HG03558 (cell line): ENCODE data around the gene VWA2.

Experiments
- ATAC-seq: cut with Tn5 transposase; IDR thresholded peaks from one replicate; pipeline ENCODE4 v1.9.1; 2021; ENCODE audit warnings: moderate number of reproducible peaks; ENCODE audit not compliant: unreplicated experiment; ENCODE audit errors: extremely low read depth

Gene VWA2

DNA sequence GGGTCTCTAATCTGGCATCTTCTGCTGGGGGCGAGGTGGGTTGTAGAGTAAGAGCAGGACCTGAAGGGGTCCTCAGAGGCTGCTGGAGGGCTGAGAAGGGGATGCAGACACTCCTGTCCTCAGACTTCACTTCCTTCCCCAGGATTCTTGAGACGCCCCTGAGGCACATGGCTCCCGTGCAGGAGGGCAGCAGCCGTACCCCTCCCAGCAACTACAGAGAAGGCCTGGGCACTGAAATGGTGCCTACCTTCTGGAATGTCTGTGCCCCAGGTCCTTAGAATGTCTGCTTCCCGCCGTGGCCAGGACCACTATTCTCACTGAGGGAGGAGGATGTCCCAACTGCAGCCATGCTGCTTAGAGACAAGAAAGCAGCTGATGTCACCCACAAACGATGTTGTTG is 52.0 kb downstream of the VWA2 start:
- no peak for ATAC-seq

DNA sequence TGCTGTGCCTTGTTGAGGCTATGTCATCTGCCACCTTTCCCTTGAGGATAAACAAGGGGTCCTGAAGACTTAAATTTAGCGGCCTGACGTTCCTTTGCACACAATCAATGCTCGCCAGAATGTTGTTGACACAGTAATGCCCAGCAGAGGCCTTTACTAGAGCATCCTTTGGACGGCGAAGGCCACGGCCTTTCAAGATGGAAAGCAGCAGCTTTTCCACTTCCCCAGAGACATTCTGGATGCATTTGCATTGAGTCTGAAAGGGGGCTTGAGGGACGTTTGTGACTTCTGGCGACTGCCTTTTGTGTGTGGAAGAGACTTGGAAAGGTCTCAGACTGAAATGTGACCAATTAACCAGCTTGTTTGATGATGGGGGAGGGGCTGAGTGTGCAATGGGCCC is 52.5 kb downstream of the VWA2 start:
- ATAC-seq, result no peak

DNA sequence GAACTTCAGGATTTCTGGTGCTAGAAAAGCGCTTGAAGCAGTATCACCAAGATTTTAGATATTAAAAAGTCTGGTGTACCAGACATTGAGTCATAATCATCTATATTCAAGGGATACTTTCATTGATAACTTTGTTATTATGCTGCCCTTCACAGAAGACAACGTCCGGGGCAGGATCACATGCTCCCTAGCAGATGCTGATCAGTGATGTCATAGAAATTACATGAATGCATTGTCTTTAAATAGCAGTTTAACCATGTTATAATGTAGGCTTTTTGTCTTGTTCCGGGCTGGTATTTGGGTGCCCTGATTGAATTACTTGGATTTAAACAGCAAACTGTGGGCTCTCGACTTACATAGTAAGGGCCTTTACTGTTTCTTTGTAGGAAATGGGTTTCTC is 54.0 kb downstream of the VWA2 start:
- no peak for ATAC-seq

DNA sequence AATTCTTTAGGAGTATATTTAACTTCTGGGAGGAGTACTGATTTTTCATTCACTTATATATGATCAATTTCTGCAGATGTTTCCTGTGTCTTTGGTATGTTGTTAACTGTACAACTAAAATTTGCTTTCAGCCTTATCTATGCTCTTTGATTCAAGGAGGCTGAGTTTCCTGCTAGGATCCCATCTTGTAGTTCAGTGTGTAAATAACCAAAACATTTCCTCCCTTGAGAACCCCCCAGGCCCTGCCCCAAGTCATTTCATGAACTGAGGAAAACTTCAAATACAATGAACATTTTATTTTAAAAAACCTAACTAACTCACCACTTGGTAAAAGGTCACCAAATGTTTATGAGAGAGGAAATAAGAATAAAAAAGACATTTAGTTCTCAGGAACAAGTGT is 55.5 kb downstream of the VWA2 start:
- ATAC-seq, result no peak

DNA sequence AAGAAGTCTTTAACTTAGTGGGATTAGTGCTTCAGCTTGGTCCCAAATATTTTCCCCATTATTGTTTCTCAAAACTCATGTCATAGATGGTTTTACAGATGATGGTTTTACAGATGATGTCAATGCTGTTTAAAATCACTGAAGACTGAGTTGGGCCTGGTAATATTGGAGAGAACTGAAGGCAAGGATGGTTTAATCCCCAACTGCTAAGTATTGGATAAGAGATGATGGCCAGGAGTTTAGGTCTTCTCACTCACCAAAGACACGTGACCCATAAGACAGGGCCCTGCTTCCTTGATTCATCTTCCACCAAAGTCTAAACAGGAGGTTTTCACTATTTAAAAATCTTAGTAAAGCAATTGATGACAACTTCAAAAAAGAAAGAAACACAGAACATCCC is 56.3 kb downstream of the VWA2 start:
- no peak for ATAC-seq

DNA sequence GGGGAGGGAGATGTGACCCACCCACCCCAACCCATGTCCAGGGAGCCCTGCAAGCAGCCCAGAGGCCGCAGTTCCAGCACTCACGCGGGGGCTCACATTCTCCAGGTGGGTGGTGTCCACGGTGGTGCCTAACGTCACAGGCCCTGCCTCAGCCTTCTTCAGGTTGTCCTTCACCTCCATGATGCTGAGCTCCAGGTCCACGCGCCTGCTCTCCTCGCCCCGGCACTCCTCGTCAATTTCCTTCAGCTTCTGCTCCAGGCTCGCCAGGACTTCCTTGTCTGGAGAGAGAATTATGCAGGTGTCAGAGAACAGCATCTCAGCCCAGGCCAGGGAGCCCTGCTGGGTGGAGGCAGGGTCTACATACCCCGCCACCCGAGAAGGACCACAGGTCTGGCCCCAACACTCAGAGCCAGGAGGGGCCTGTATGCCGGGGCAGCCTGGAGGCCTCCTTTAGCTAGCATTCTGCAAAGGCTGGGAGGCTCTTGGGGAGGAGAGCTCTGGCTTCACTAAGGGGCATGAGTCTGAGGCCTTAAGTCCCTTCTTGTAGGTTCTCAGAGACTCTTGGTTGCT is 58.2 kb downstream of the VWA2 start:
- ATAC-seq, result no peak

DNA sequence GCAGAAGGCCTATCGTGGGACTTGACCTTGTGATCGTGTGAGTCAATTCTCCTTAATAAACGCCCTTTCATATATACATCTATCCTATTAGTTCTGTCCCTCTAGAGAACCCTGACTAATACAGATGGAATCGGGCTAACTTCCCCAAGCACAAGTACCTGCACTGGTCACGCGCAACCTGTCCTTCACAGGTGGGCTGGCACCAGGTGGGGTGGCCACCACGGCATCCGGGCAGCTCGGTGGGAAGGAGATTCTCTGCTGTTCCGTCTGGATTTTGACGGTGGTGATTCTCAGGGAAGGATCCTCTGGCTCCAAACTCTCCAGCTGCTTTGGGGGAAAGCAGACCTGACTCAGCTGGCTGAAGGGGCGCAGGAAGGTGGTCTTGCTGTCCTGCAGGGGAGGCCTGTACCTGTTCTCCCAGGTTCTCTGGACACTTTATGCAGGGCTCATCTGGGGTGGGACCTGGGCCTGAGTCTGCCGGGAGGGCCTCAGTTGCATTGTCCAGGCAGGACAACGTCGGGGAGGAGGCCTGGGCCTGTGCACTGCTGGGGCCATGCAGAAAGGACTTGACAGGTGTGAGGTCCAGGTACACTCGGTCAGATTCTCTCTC is 61.1 kb downstream of the VWA2 start:
- no peak for ATAC-seq

DNA sequence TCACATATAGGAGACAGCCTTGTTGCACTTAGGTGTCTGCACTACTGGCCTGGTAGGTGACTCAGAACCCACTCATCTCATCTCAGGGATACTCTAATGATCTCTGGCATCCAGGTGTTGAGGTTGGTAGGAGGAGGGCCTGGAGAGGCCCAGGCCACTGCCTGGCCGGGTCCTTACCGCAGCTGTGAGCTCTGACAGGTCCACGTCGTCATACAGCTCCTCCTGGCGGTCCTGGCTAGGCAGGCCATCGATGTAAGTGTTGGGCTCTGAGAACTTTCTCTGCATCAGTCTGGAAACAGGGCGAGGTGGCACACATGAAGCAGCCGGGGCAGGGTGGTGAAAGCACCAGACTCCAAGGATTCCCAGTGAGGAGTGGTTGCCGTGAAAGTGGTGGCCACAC is 62.1 kb downstream of the VWA2 start:
- ATAC-seq, result no peak

DNA sequence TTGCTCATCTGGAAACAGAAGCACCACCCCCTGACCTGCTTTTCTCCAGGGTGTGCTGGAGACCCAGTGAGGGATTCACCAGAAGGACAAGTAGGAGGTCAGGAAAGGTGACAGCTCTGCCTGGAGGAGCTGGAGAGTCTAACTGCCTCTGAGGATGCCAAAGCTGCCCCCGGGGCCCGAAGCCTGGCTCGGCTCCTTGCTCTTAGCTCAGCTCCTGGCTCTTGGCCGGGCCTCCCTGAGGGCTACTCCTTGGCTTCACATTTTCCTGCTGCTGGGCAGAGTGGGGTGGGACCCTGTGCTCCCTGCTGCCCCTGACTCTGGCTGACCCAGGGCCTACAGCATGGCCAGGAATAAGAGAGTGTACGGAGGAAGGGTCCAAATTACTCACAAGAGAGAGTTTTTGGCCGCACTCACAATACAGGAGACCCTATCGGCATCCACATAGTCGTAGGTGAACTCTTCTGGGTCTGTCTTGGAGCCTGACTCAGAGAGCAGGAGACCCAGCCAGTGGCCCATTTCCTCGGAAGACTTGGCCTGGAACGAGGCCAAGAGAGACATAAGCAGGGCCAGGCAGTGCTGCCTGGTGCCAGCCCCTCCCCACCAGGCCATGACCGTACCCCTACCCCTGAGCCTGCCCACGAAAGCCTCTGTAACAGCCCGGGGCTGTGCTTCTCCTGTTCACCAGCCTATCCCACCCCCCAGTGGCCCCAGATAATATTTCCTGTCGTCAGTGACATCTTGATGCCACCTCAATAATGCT is 63.1 kb downstream of the VWA2 start:
- no peak for ATAC-seq

DNA sequence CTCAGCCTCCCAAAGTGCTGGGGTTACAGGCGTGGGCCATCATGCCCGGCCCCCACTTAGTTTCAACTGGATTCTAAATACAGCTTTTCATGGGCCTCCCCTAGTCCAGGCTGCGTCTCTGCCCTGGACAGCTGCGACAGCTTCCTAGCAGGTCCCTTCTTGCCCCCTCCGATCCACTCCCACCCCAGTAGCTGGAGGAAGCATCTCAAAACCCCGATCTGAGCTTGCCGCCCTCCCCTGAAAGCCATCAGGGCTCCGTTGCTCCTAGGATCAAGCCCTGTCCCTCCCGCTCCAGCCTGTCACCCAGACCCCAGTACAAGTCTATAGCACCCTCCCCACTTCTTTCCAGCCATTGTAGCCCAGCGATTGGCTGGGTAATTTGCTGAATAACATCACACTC is 64.5 kb downstream of the VWA2 start:
- ATAC-seq, result no peak

DNA sequence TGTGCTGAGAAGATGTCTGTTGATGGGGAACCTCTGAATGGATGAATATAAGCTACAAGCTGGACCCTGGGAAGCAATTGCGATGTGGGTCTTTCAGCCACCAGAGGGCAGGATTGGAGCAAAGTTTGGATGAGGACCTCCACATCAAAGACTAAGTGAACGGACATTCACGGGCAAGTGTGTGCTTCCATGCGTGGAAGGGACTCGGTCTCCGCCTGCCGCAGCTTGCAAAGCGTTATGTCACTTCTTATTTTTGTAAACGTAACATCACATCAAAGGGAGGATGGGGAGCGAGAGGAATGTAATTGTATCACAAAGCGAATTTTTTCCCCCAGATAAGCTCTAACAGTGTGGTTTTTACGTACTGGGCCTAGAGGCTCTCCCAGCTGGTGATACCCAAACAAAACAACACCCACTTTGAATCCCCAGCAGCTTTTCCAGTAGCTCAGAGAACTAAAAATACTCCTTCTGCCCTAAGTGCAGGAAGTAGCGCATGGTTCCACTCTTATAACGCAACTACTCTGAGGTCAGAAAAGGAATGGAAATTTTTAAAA is 65.0 kb downstream of the VWA2 start:
- ATAC-seq, result peak; percentile 57

DNA sequence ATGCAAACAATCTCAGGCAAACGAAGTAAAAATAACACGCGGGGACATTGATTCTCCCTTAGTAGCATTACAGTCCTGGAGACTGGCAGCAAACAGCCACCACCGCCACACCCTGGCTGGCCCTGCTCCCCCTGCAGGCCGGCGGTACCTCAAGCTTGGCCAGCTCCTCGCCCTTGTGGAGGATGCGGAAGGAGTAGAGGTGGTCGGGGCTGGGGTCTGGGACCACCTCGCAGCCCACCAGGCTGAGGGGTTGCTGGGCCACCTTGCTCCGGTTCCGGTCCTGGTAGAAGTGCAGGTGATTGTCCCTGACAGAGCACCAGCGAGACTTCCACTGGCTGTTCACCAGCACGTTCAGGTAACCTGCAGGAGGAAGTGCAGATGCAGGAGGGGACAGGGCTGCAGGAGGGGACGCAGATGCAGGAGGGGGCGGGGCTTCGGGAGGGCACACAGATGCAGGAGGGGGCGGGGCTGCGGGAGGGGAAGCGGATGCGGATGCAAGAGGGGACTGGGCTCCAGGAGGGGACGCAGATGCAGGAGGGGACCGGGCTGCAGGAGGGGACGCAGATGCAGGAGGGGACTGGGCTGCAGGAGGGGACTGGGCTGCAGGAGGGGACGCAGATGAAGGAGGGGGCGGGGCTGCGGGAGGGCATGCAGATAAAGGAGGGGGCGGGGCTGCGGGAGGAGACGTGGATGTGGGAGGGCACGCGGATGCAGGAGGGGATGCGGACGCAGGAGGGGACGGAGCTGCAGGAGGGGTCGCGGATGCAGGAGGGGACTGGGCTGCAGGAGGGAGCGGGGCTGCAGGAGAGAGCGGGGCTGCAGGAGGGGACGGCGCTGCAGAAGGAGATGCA is 65.7 kb downstream of the VWA2 start:
- ATAC-seq, result peak; percentile 52

DNA sequence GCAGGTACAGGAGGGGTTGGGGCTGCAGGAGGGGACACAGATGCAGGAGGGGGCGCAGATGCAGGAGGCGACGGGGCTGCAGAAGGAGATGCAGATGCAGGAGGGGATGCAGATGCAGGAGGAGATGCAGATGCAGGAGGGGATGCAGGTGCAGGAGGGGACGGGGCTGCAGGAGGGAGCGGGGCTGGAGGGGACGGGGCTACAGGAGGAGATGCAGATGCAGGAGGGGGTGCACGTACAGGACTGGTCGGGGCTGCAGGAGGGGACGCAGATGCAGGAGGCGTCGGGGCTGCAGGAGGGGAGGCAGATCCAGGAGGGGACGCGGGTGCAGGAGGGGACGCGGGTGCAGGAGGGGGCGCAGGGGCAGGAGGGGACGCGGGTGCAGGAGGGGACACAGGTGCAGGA is 66.5 kb downstream of the VWA2 start:
- ATAC-seq, result no peak

DNA sequence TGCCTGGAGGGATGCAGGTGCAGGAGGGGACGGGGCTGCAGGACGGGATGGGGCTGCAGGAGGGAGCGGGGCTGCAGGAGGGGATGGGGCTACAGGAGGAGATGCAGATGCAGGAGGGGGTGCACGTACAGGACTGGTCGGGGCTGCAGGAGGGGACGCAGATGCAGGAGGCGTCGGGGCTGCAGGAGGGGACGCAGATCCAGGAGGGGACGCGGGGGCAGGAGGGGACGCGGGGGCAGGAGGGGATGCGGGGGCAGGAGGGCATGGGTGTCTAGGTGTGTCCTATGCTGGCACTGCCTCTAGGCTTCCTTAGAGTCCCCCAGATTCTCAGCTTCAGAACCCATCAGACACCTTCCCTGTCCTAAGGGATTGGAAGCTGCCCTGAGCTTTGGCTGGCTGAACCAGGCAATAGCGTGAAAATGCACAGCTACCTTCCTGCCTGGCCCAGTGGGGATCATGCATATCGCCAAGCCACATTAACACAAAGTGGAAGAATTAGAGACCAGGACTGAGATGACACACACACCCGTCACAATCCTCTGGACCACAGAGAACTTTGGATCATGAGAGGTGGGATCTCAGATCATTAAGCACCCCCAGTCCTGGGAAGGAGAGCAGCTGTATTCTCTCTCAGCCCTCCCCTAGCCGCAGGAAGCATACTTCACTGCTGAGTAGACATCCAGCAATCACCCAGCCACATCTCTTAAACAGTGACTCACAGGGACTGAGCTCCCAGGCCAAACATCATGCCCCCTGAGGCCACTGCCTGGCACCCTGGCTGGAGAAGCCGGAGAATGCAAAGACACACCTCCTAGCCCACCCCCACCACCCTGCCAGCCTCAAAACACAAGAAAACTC is 67.3 kb downstream of the VWA2 start:
- ATAC-seq, result no peak

DNA sequence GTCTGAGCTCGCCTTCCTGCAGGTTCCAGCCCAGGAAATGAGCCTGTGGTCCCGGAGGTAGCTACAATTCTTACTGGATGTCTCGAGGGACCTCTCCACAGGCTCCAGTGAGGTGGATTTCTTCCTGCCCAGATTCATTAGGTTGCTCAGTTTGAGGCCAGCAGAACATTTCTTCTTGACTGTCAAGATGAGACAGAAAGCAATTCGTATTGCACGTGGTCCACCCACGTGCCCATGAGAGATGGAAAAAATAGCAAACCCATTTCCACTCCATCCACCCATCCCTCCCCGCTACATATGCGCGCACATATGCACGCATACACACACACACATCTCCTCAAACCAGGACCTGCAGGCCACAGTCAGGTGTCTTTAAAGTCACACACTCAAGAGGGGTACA is 68.7 kb downstream of the VWA2 start:
- no peak for ATAC-seq

DNA sequence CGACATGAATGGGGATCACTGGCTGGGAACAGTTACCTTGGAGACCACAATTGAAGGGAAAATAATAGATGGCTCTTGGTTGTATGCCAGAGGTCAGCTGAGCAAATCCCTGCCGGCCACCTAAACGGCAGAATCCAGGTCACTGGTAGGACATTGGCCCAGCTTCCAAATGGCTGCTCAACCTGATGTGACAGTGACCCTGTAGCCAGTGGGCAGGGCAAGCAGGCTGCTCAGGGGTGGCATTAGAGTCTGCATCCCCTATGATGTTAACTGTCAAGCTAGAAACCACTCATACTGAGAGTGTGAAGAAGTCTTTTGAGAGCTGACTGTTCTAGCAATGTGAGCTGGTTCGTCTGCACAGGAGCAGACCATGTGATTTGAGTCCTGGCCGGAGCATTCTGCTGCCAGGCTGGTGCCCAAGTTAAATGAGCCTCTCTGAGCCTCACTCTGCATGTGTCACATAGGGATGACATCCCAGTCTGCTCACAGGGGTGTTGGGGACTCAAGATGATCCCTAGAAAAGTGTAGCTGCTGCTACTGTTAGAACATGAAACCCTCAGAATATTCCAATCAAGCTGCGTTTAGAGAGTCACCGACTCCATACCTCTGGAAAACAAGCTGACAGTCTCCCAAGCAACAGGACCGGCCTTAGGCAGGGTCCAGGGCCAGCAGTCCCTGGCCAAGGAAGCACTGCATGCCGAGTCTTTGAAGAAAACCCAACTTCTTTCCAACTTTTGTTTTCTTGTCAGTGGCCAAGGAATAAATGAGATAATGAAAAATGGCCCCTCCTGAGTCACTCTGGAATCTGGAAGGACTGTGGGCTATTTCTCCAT is 69.7 kb downstream of the VWA2 start:
- no peak for ATAC-seq

DNA sequence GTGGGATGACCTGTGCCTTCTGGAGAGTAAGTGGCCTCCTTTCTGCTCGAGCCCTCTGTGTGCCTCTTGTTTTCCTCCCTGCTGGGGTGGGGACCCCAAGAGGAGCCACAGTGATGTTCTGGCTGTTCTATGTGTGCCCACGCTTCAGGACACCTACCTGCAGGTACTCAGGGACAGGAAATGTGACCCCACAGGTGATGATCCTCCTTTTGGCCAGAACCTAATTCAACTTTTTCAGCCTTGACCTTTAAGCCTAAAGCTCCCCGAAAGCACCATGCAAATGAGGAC is 70.3 kb downstream of the VWA2 start:
- no peak for ATAC-seq

DNA sequence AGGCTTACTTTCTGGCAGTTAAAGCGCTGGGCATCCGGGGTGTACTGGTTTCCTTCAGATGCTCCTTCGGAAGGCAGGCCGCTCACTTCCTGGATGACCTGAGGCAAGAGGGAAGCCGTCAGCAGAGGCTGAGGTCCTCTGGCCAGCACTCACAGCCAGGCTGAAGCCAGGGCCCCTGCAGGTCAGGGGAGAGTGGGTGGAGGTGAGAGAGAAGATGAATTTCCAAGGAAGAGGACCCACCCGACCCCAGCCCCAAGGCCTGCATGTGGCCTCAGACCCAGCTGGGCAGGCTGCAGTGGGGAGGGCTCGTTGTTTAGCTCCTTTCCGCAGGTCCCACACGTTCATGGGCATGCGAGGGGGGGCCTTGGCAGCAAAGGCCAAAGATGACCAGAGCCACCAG is 71.3 kb downstream of the VWA2 start:
- ATAC-seq, result no peak

DNA sequence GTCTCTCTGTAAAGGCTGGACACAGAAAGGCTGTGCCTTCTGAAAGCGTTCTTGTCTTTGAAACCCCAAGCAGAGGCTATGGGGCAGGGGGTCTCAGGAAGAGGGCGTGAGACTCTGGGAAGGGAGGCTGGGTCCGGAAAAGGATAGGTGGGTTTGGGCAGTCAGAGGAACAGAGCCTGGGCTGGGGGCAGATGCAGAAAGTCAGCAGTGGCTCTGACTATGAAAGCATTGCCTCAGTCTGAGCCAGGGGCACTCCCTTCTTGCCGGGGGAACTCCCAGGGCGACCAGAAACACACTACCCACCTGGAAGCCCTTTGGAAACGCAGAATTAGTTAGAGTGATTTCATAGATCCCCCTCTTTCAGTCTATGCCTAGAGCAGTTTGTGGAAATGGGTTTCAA is 72.0 kb downstream of the VWA2 start:
- ATAC-seq, result no peak
